Heart left ventricle (tissue), 16 donors: ENCODE data around the gene USP15. TPM values are rescaled to one million over a fixed set of nuclear protein-coding genes. Genes with fewer than 3 reads are reported as not detected.

Source experiments
- ATAC-seq, 4 donors: fragments of 200-7000 bp; cut with Tn5 transposase; one replicate each; pipeline ENCODE4 v1.9.1; 2020 to 2022; ENCODE audit warnings: moderate library complexity in 4 of 4, mild to moderate bottlenecking in 3 of 4, moderate number of reproducible peaks in 1 of 4
- DNase-seq, 5 donors: peaks; one replicate each; pipeline ENCODE4 v3.0.0-alpha.2; 2020
- H3K27ac ChIP-seq, 12 donors: fragments of 200-600 bp; sonication (generic) in 4 of 12; one replicate each; pipeline versions ENCODE4 v1.5.0 to v1.8.0; 2016 to 2022; ENCODE audit warnings: mild to moderate bottlenecking in 2 of 12
- H3K27me3 ChIP-seq, 9 donors: fragments of 200-600 bp; sonication (generic) in 2 of 9; one replicate each; pipeline versions ENCODE4 v1.5.1 to v1.8.0; 2016 to 2022; ENCODE audit warnings: mild to moderate bottlenecking in 3 of 9
- H3K36me3 ChIP-seq, 9 donors: fragments of 200-600 bp; sonication (generic) in 2 of 9; one replicate each; pipeline versions ENCODE4 v1.5.0 to v1.8.0; 2018 to 2022; ENCODE audit warnings: mild to moderate bottlenecking in 2 of 9
- H3K4me1 ChIP-seq, 12 donors: fragments of 200-600 bp; sonication (generic) in 4 of 12; one replicate each; pipeline versions ENCODE4 v1.5.0 to v1.8.0; 2016 to 2022; ENCODE audit warnings: mild to moderate bottlenecking in 3 of 12
- H3K4me3 ChIP-seq, 12 donors: fragments of 200-600 bp; sonication (generic) in 4 of 12; one replicate each; pipeline versions ENCODE4 v1.5.0 to v1.8.0; 2017 to 2022; ENCODE audit warnings: mild to moderate bottlenecking in 9 of 12, moderate library complexity in 4 of 12
- H3K9me3 ChIP-seq, 12 donors: fragments of 200-600 bp; sonication (generic) in 4 of 12; one replicate each; pipeline versions ENCODE4 v1.5.0 to v1.8.0; 2016 to 2022; ENCODE audit warnings: mild to moderate bottlenecking in 1 of 12
- POLR2A ChIP-seq, 2 donors: fragments of 450-650 bp; IDR thresholded peaks; one replicate each; pipeline ENCODE4 v1.6.1; 2017; ENCODE audit warnings: antibody characterized with exemption in 2 of 2, mild to moderate bottlenecking in 2 of 2, moderate library complexity in 2 of 2
- WGBS, 4 donors: extraction: QIAGEN DNeasy Blood & Tissue Kit in 2 of 4; methylation state at CpG; one replicate each; pipeline versions ENCODE4 v1.1.5 to v1.1.7; 2013 to 2018; 5-methylcytosine and 5-hydroxymethylcytosine counted together
- intact Hi-C, 10 donors: fragments of 100-400 bp; cut with DNase I; formaldehyde crosslinking; loops; one replicate each; pipeline versions ENCODE4 v1.11.1 to v1.14.2; 2022
- polyA plus RNA-seq, 2 donors: library from polyadenylated mRNA; stranded (reverse); fragments of 200-250 nt; gene quantifications; one replicate each; pipeline ENCODE4 v1.2.3, GENCODE V29; 2013
- total RNA-seq, 9 donors: library from RNA; depleted of rRNA in 2 of 9; stranded (reverse); fragments of >200 nt in 2 of 9; fragmentation: NEBNext Ultra II Directional in 3 of 9; extraction: Animal tissue kit (Norgen Biotek cat#: 25700) in 3 of 9; gene quantifications; one replicate each; pipeline versions ENCODE4 v1.1.0 to v1.2.4, GENCODE V29; 2016 to 2023
- TF ChIP-seq, protein P1 (sequence below), 12 donors: fragments of 200-600 bp; sonication (generic) in 4 of 12; IDR thresholded peaks; one replicate each; pipeline versions ENCODE4 v1.5.0 to v1.8.0; 2018 to 2022; ENCODE audit warnings: antibody characterized with exemption in 12 of 12, mild to moderate bottlenecking in 5 of 12
- donor health status: ischemic (EF 13 %, LVEDD 7.1; RV severe dilation, severe dysfunction).
- donor health status: healthy with polysubstance abuse.
- donor health status: DM: no; HTN: yes; CAD: no.
- donor health status: DM: no; HTN: no; CAD: no.
- donor health status: ischemic (EF 25% LVEDD 6.9; RV normal size, moderate dysfunction).
- donor health status: ischemic (EF 25% LVEDD 5.7; RV mildly dilated, moderate dysfunction).
- donor health status: healthy.
- donor health status: DM: yes; HTN: yes; CAD: no.
- donor health status: ischemic (EF 35%, LVEDD 5.7; RV mildly dilated, moderate dysfunction).
- donor health status: nonischemic (EF 11% LVEDD 7.7; RV severe dilation, severe dysfunction).
- donor health status: DM: yes; HTN: yes; CAD: no.
- donor health status: PGD.
- donor health status: ischemic (EF 29% LVEDD 5.4; RV normal size, mild dysfunction).
- donor health status: nonischemic (EF 23%, LVEDD 6.1; RV moderate dilation, normal function).

USP15 gene
- total and polyA plus RNA-seq, 11 donors, result 33.3 to 69.7 (median 60.6) TPM

DNA sequence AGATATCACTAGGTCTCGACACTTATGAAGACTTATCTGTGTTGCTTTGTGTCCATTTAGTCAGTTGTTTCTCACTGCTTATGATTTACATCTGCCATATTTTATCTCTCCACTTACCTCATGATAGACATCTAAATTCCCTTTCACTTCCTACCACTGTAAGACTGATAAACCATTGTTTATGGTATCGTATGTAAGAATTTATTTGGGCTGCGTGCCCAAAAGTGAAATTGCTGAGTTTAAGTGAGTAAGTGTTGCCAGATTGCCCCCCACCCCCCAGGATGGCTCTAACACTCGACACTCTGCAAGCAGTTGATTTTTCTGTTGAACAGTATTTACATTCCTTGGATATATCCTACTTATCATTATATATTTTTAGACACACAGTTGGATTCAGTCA is 136.5 kb downstream of the USP15 start:
- no peak overlapping the region for H3K4me3 ChIP-seq
- H3K27me3 ChIP-seq, result no peaks in the 10 kb centered on the region
- DNase-seq, result no peak
- intact Hi-C loops, result no loop called here
- H3K9me3 ChIP-seq, result no peaks in the 10 kb centered on the region
- H3K27ac ChIP-seq, result no peak overlapping the region
- H3K36me3 ChIP-seq, result peaks cover 0 to 100% (median 97%) of the 10 kb centered on the region in 9 donors
- WGBS, 4 donors, result 53 to 71% (median 64%) methylated on average over 4 of the region's 4 CpGs
- no peak for TF ChIP-seq POLR2A (IDR thresholded peaks at IDR 0.05)
- TF ChIP-seq, protein P1, sequence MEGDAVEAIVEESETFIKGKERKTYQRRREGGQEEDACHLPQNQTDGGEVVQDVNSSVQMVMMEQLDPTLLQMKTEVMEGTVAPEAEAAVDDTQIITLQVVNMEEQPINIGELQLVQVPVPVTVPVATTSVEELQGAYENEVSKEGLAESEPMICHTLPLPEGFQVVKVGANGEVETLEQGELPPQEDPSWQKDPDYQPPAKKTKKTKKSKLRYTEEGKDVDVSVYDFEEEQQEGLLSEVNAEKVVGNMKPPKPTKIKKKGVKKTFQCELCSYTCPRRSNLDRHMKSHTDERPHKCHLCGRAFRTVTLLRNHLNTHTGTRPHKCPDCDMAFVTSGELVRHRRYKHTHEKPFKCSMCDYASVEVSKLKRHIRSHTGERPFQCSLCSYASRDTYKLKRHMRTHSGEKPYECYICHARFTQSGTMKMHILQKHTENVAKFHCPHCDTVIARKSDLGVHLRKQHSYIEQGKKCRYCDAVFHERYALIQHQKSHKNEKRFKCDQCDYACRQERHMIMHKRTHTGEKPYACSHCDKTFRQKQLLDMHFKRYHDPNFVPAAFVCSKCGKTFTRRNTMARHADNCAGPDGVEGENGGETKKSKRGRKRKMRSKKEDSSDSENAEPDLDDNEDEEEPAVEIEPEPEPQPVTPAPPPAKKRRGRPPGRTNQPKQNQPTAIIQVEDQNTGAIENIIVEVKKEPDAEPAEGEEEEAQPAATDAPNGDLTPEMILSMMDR (IDR thresholded peaks at IDR 0.05), result no peak
- ATAC-seq, result no peak
- no peaks in the 10 kb centered on the region for H3K4me1 ChIP-seq

DNA sequence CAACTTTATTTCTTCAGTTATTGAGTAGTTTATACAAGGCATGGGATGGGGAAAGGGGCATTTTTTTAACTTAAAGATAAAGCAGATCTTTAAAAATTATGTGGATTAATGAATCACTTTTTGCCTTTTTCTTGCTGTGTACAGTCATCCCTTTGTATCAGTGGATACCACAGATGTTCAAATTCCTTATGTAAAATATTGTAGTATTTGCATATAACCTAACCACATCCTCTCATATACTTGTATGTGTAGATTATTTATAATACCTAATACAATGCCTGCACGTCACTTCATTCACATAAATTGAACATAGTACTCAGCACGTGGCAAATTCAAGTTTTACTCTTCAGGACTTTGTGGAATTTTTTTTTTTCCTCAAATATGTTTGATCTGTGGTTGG is 139.9 kb downstream of the USP15 start:
- WGBS, 4 donors, result 92 to 95% (median 94%) methylated on average over 2 of the region's 2 CpGs
- Histone ChIP-seq H3K4me3 (no peak overlapping the region), H3K27me3 (no peaks in the 10 kb centered on the region), H3K4me1 (no peaks in the 10 kb centered on the region), H3K27ac (no peak overlapping the region), H3K9me3 (no peaks in the 10 kb centered on the region), H3K36me3 (peaks cover 0 to 100% (median 95%) of the 10 kb centered on the region in 9 donors)
- no peak for TF ChIP-seq POLR2A (IDR thresholded peaks at IDR 0.05)
- TF ChIP-seq, protein P1 (IDR thresholded peaks at IDR 0.05), result no peak
- no peak for ATAC-seq
- intact Hi-C loops, result no loop called here
- DNase-seq, result no peak

DNA sequence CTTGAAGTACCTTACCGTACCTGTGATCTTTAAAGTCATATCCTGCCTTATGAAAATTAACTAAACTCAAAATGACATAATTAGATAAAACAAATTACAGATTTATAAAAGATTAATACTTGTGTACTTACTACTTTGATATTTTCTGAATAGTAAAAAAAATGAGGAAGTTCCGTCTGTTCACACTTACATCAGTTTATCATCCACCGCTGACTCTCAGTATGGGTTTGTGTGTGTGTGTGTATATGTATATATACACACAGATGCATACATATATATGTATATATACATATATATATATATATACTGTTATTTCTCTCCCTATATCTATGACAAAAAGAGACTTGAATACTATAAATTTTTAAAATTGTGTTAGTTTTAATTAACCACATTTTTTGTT is 141.4 kb downstream of the USP15 start:
- DNase-seq (no peak), ATAC-seq (no peak)
- WGBS, 4 donors, result 78 to 98% (median 87%) methylated on average over 3 of the region's 3 CpGs
- H3K9me3 ChIP-seq, result no peaks in the 10 kb centered on the region
- H3K4me3 ChIP-seq, result no peak overlapping the region
- H3K27ac ChIP-seq, result no peak overlapping the region
- no peaks in the 10 kb centered on the region for H3K4me1 ChIP-seq
- TF ChIP-seq, protein P1 (IDR thresholded peaks at IDR 0.05), result no peak
- no peak for TF ChIP-seq POLR2A (IDR thresholded peaks at IDR 0.05)
- peaks cover 0 to 100% (median 93%) of the 10 kb centered on the region in 9 donors for H3K36me3 ChIP-seq
- intact Hi-C loops, result no loop called here
- H3K27me3 ChIP-seq, result no peaks in the 10 kb centered on the region

DNA sequence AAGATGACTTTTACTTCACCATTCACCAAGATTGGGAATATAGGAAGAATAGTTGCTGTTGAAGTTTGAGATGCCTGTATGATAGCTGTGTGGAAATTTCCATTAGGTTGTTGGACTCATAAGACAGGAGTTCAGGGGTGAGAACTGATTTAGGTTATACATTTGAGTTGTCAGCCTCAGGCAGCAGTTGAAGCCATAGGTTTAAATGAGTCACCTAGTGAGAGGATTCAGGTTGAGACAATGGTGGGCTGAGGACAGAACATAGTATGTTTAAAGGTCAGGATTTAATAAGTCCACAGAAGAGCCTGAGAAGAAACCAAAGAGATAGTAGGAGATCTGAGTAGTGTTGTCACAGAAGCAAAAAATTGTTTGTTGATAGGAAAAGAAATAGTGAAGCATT is 142.8 kb downstream of the USP15 start:
- ATAC-seq, result no peak
- intact Hi-C loops, result no loop called here
- no peak for TF ChIP-seq POLR2A (IDR thresholded peaks at IDR 0.05)
- TF ChIP-seq, protein P1 (IDR thresholded peaks at IDR 0.05), result no peak
- Histone ChIP-seq H3K27ac (no peak overlapping the region), H3K9me3 (no peaks in the 10 kb centered on the region), H3K4me3 (no peak overlapping the region), H3K36me3 (peaks cover 0 to 99% (median 88%) of the 10 kb centered on the region in 9 donors), H3K4me1 (no peaks in the 10 kb centered on the region), H3K27me3 (no peaks in the 10 kb centered on the region)
- no peak for DNase-seq
